Measurements from ENCODE around the gene CDK5RAP2.
"Not testable (repeated sequence)": the region's sequence is repeated elsewhere in the genome, so short reads cannot be mapped to it uniquely, and the experiment has no call there.

The CDK5RAP2 gene

GRCh38 chr9:120510816-120511215, 69.2 kb downstream of the CDK5RAP2 start:
- DNase-seq: no peak

GRCh38 chr9:120507936-120508510, 71.9 kb downstream of the CDK5RAP2 start:
- no peak for DNase-seq

- no peak for DNase-seq
Observed at GRCh38 chr9:120505186-120505585, 74.8 kb downstream of the CDK5RAP2 start.

- no peak for DNase-seq
Observed at GRCh38 chr9:120500733-120501132, 79.2 kb downstream of the CDK5RAP2 start.

- not testable (repeated sequence) for DNase-seq
Observed at GRCh38 chr9:120497865-120498264, 82.1 kb downstream of the CDK5RAP2 start.

GRCh38 chr9:120496438-120496837, 83.5 kb downstream of the CDK5RAP2 start:
- DNase-seq: not testable (repeated sequence)

- no peak for DNase-seq
Observed at GRCh38 chr9:120490888-120491595, 88.9 kb downstream of the CDK5RAP2 start.

GRCh38 chr9:120486835-120487234, 93.1 kb downstream of the CDK5RAP2 start:
- no peak for DNase-seq

- DNase-seq: no peak
Observed at GRCh38 chr9:120486347-120486746, 93.6 kb downstream of the CDK5RAP2 start.

- DNase-seq: no peak
Observed at GRCh38 chr9:120485788-120486187, 94.2 kb downstream of the CDK5RAP2 start.

- DNase-seq: no peak
Observed at GRCh38 chr9:120484162-120484561, 95.8 kb downstream of the CDK5RAP2 start.

GRCh38 chr9:120482424-120483186, 97.4 kb downstream of the CDK5RAP2 start:
- DNase-seq: no peak

- DNase-seq: no peak
Observed at GRCh38 chr9:120481846-120482245, 98.1 kb downstream of the CDK5RAP2 start.

GRCh38 chr9:120481248-120481647, 98.7 kb downstream of the CDK5RAP2 start:
- no peak for DNase-seq

- no peak for DNase-seq
Observed at GRCh38 chr9:120480707-120481106, 99.3 kb downstream of the CDK5RAP2 start.

- DNase-seq: no peak
Observed at GRCh38 chr9:120478208-120478607, 101.8 kb downstream of the CDK5RAP2 start.

- peak; percentile 67 for DNase-seq
Observed at GRCh38 chr9:120477534-120478001, 102.4 kb downstream of the CDK5RAP2 start.

- DNase-seq: no peak
Observed at GRCh38 chr9:120475341-120475740, 104.6 kb downstream of the CDK5RAP2 start.

- no peak for DNase-seq
Observed at GRCh38 chr9:120474591-120475243, 105.2 kb downstream of the CDK5RAP2 start.

GRCh38 chr9:120473608-120474007, 106.4 kb downstream of the CDK5RAP2 start:
- DNase-seq: no peak

GRCh38 chr9:120465685-120466407, 114.1 kb downstream of the CDK5RAP2 start:
- no peak for DNase-seq

GRCh38 chr9:120464887-120465421, 115.0 kb downstream of the CDK5RAP2 start:
- DNase-seq: no peak
